ENCODE measurements around the gene MEF2C. TPM values are rescaled to one million over a fixed set of nuclear protein-coding genes. Genes with fewer than 3 reads are reported as not detected.

Gene MEF2C
- total RNA-seq, 1 experiment from 2014 or later = 2.4 TPM

- DNase-seq (ENCODE audit: low spot score) = no peak
Measured at GRCh38 chr5:88688156-88688983, 194.6 kb downstream of the MEF2C start.

- DNase-seq (ENCODE audit: low spot score) = no peak
Measured at GRCh38 chr5:88687373-88687911, 195.5 kb downstream of the MEF2C start.

GRCh38 chr5:88686726-88687125 is 196.3 kb downstream of the MEF2C start:
- DNase-seq (ENCODE audit: low spot score) = no peak

- DNase-seq (ENCODE audit: low spot score) = no peak
Measured at GRCh38 chr5:88685591-88686541, 197.1 kb downstream of the MEF2C start.

GRCh38 chr5:88683506-88684135 is 199.4 kb downstream of the MEF2C start:
- DNase-seq (ENCODE audit: low spot score) = no peak

GRCh38 chr5:88682881-88683361 is 200.1 kb downstream of the MEF2C start:
- DNase-seq (ENCODE audit: low spot score) = no peak

GRCh38 chr5:88682131-88682530 is 200.9 kb downstream of the MEF2C start:
- DNase-seq (ENCODE audit: low spot score) = no peak

- DNase-seq (ENCODE audit: low spot score) = no peak
Measured at GRCh38 chr5:88681211-88681803, 201.7 kb downstream of the MEF2C start.

- DNase-seq (ENCODE audit: low spot score) = peak; percentile 40
Measured at GRCh38 chr5:88680253-88681132, 202.5 kb downstream of the MEF2C start.

GRCh38 chr5:88679638-88680037 is 203.3 kb downstream of the MEF2C start:
- no peak for DNase-seq (ENCODE audit: low spot score)

GRCh38 chr5:88678770-88679381 is 204.1 kb downstream of the MEF2C start:
- no peak for DNase-seq (ENCODE audit: low spot score)

GRCh38 chr5:88677943-88678769 is 204.8 kb downstream of the MEF2C start:
- DNase-seq (ENCODE audit: low spot score) = no peak

GRCh38 chr5:88677376-88677895 is 205.5 kb downstream of the MEF2C start:
- DNase-seq (ENCODE audit: low spot score) = no peak

- DNase-seq (ENCODE audit: low spot score) = no peak
Measured at GRCh38 chr5:88676637-88677375, 206.2 kb downstream of the MEF2C start.

GRCh38 chr5:88675708-88676636 is 207.0 kb downstream of the MEF2C start:
- DNase-seq (ENCODE audit: low spot score) = peak; percentile 53

GRCh38 chr5:88675168-88675707 is 207.7 kb downstream of the MEF2C start:
- no peak for DNase-seq (ENCODE audit: low spot score)
